ENCODE results near the gene HBZ. TPM values are rescaled to one million over a fixed set of nuclear protein-coding genes. Genes with fewer than 3 reads are reported as not detected.

HBZ gene
- total and polyA plus RNA-seq, 7 donors: 0.10 TPM; not detected in 6

- peak overlapping the region in 2 of 4 donors; percentile 30 to 36 for H3K4me3 ChIP-seq
- peaks cover 0 to 18% (median 18%) of the 10 kb centered on the region in 4 donors for H3K4me1 ChIP-seq
- 3 to 8% methylated on average over 22 of the region's 22 CpGs for WGBS, 2 donors
- H3K27ac ChIP-seq: no peak overlapping the region
- H3K27me3 ChIP-seq: peaks cover 34 to 45% (median 42%) of the 10 kb centered on the region in 3 donors
- DNase-seq: peak; percentile 81
- intact Hi-C loops (cut with DNase I): loop anchor here (1.0 kb wide), 1 partner anchor 74 kb away; no protein-coding TSS in a partner anchor
- TF ChIP-seq POLR2A (IDR thresholded peaks at IDR 0.05) (no peak), CTCF (IDR thresholded peaks at IDR 0.05) (peak; percentile 84 to 96 (median 92)), EP300 (IDR thresholded peaks at IDR 0.05) (no peak)
- H3K36me3 ChIP-seq: no peaks in the 10 kb centered on the region
- H3K9me3 ChIP-seq: no peaks in the 10 kb centered on the region
These were observed 29.1 kb downstream of the HBZ start for GRCh38 chr16:181565-182021.

DNA sequence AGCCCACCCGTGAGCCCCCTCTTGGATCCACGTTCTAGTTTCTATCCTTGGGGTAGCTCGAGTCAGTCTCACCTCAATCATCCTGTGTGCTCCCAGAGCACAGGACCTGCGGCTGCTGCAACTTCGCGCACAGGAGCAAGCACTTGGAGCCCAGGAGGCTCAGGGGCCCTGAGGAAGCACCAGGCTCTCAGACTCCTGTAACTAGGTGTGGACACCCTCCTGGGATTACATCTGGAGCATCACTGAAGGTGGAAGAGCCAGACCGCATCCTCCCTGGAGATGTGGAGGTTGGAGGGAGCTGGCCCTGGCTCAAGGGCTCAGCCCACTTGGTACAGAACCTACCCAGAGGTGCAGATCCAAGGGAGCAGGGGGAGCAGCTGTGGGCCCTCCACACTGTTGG, 30.6 kb downstream of the HBZ start:
- H3K27me3 ChIP-seq: peaks cover 24 to 34% (median 31%) of the 10 kb centered on the region in 3 donors
- no peak for TF ChIP-seq EP300 (IDR thresholded peaks at IDR 0.05)
- no peak for TF ChIP-seq CTCF (IDR thresholded peaks at IDR 0.05)
- no peak for TF ChIP-seq POLR2AphosphoS5 (IDR thresholded peaks at IDR 0.05)
- TF ChIP-seq POLR2A (IDR thresholded peaks at IDR 0.05): no peak
- intact Hi-C loops (cut with DNase I): no loop called here
- no peak overlapping the region for H3K27ac ChIP-seq
- DNase-seq: no peak
- WGBS, 2 donors: 75 to 87% methylated on average over 7 of the region's 7 CpGs
- H3K36me3 ChIP-seq: peaks cover 0 to 10% (median 5%) of the 10 kb centered on the region in 4 donors
- H3K9me3 ChIP-seq: no peaks in the 10 kb centered on the region
- H3K4me1 ChIP-seq: peaks cover 0 to 18% (median 18%) of the 10 kb centered on the region in 4 donors
- H3K4me3 ChIP-seq: no peak overlapping the region

DNA sequence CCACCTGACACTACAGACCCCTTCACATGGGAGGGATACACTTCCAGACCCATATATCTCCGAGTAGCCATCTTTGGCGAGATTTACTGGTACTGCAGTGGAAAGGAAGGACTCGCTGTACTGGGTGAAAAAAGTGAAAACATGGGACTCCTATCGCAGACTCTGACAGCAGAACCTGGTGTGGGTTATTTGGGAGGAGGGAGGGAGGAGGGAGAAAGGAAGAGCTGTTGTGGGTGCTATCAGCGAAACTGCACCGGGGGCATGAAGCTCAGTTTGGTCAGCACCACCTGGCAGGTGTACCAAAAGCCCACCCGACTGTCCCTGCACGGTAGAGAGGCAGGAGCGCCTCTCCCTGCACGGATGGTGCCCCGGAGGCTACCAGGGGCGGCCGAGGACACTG, 32.8 kb downstream of the HBZ start:
- TF ChIP-seq POLR2A (IDR thresholded peaks at IDR 0.05) (no peak), CTCF (IDR thresholded peaks at IDR 0.05) (no peak), EP300 (IDR thresholded peaks at IDR 0.05) (no peak), POLR2AphosphoS5 (IDR thresholded peaks at IDR 0.05) (no peak)
- intact Hi-C loops (cut with DNase I): no loop called here

DNA sequence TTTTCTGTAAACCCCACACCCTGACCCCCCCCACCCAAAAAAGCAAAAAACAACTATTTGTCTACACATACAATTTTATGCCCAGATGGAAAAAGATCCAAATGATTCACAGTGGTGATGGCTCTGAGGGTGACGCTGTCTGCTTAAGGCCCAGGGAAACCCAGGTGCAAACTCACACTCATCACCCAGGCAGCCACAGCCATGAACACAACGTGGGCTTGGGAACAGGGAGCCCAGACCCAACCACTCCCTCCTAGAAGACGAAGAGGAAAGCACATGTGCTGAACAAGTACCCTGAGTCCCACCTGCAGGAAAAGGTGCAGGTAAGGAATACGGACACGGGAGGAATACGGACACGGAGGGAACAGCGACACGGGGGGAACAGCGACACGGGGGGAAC, 33.2 kb downstream of the HBZ start:
- Histone ChIP-seq H3K9me3 (no peaks in the 10 kb centered on the region), H3K27me3 (peaks cover 2 to 7% (median 4%) of the 10 kb centered on the region in 3 donors), H3K4me1 (peaks cover 0 to 10% (median 10%) of the 10 kb centered on the region in 4 donors), H3K36me3 (peaks cover 12 to 37% (median 27%) of the 10 kb centered on the region in 4 donors), H3K4me3 (no peak overlapping the region), H3K27ac (no peak overlapping the region)
- 85 to 90% methylated on average over 11 of the region's 11 CpGs for WGBS, 2 donors
- intact Hi-C loops (cut with DNase I): no loop called here
- DNase-seq: no peak
- TF ChIP-seq EP300 (IDR thresholded peaks at IDR 0.05): no peak
- no peak for TF ChIP-seq POLR2AphosphoS5 (IDR thresholded peaks at IDR 0.05)
- TF ChIP-seq POLR2A (IDR thresholded peaks at IDR 0.05): no peak
- TF ChIP-seq CTCF (IDR thresholded peaks at IDR 0.05): no peak

More for the DNA sequence above, 32.8 kb downstream of the HBZ start:
- peaks cover 0 to 15% (median 14%) of the 10 kb centered on the region in 4 donors for H3K4me1 ChIP-seq
- H3K9me3 ChIP-seq: no peaks in the 10 kb centered on the region
- 91 to 93% methylated on average over 13 of the region's 13 CpGs for WGBS, 2 donors
- H3K27ac ChIP-seq: no peak overlapping the region
- peaks cover 8 to 32% (median 23%) of the 10 kb centered on the region in 4 donors for H3K36me3 ChIP-seq
- H3K4me3 ChIP-seq: no peak overlapping the region
- peaks cover 6 to 12% (median 9%) of the 10 kb centered on the region in 3 donors for H3K27me3 ChIP-seq
- no peak for DNase-seq

DNA sequence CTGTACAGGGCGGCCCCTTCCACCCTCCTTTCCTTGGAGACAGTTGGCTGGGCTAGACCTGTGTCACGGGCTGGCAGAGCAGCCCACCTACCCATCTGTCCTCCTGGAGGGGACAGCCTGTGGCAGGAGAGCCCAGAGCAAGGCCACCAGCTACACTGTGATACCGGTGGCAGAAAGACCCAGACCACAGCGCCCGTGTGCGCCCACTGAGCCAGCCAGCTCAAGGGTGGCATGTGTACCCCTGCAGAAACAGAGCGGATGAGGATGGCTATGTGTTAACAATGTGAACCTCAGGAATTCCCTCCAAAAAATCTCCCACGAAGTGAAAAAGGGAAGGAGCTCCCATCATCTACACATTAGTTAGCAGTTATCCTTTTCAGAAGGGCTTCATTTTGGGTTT, 34.9 kb downstream of the HBZ start:
- intact Hi-C loops (cut with DNase I): no loop called here
- TF ChIP-seq POLR2AphosphoS5 (IDR thresholded peaks at IDR 0.05) (no peak), EP300 (IDR thresholded peaks at IDR 0.05) (no peak), POLR2A (IDR thresholded peaks at IDR 0.05) (no peak), CTCF (IDR thresholded peaks at IDR 0.05) (no peak)
- Histone ChIP-seq H3K4me3 (no peak overlapping the region), H3K9me3 (no peaks in the 10 kb centered on the region), H3K27ac (no peak overlapping the region), H3K4me1 (no peaks in the 10 kb centered on the region), H3K27me3 (no peaks in the 10 kb centered on the region), H3K36me3 (peaks cover 20 to 53% (median 43%) of the 10 kb centered on the region in 4 donors)
- 97% methylated on average over 8 of the region's 8 CpGs for WGBS, 2 donors
- no peak for DNase-seq

Measured in sigmoid colon (tissue), 7 donors.